Activated T-helper 9 cell treated with anti-CD3 and anti-CD28 coated beads, Interleukin-2, amount 50 U/mL, for 16 hours (primary cell): ENCODE measurements around the gene CDK12.

Experiments
- DNase-seq: peaks from one replicate; pipeline ENCODE4 v3.0.0-alpha.2; 2020; ENCODE audit warnings: low read depth

Gene CDK12

GRCh38 chr17:39549747-39550573 lies 88.7 kb downstream of the CDK12 start:
- no peak for DNase-seq

- no peak for DNase-seq
These were observed 90.6 kb downstream of the CDK12 start for GRCh38 chr17:39551879-39552278.

GRCh38 chr17:39553341-39553945 lies 92.2 kb downstream of the CDK12 start:
- no peak for DNase-seq

GRCh38 chr17:39555368-39555767 lies 94.1 kb downstream of the CDK12 start:
- DNase-seq = no peak

- DNase-seq = no peak
These were observed 95.1 kb downstream of the CDK12 start for GRCh38 chr17:39556423-39556822.

GRCh38 chr17:39562395-39562794 lies 101.1 kb downstream of the CDK12 start:
- no peak for DNase-seq

- DNase-seq = no peak
These were observed 101.7 kb downstream of the CDK12 start for GRCh38 chr17:39562976-39563375.

GRCh38 chr17:39563476-39563875 lies 102.2 kb downstream of the CDK12 start:
- DNase-seq = no peak

GRCh38 chr17:39564211-39564848 lies 103.0 kb downstream of the CDK12 start:
- DNase-seq = no peak

- no peak for DNase-seq
These were observed 105.0 kb downstream of the CDK12 start for GRCh38 chr17:39566094-39566850.

- no peak for DNase-seq
These were observed 107.4 kb downstream of the CDK12 start for GRCh38 chr17:39568702-39569101.

GRCh38 chr17:39569126-39569525 lies 107.8 kb downstream of the CDK12 start:
- DNase-seq = no peak

- DNase-seq = no peak
These were observed 110.8 kb downstream of the CDK12 start for GRCh38 chr17:39572121-39572520.

GRCh38 chr17:39573447-39574298 lies 112.4 kb downstream of the CDK12 start:
- DNase-seq = no peak

- DNase-seq = no peak
These were observed 114.9 kb downstream of the CDK12 start for GRCh38 chr17:39576187-39576586.

GRCh38 chr17:39578272-39578671 lies 117.0 kb downstream of the CDK12 start:
- DNase-seq = no peak

GRCh38 chr17:39579318-39580081 lies 118.2 kb downstream of the CDK12 start:
- DNase-seq = no peak

- no peak for DNase-seq
These were observed 118.8 kb downstream of the CDK12 start for GRCh38 chr17:39580082-39580468.

GRCh38 chr17:39581071-39581758 lies 119.9 kb downstream of the CDK12 start:
- no peak for DNase-seq

GRCh38 chr17:39581759-39582085 lies 120.4 kb downstream of the CDK12 start:
- DNase-seq = no peak
